Measurements from ENCODE around the gene REXO5.

REXO5 gene

GRCh38 chr16:20871258-20871657 lies 64.9 kb downstream of the REXO5 start:
- DNase-seq (ENCODE audit: low read depth), result no peak
- no peak for TF ChIP-seq CTCF (conservative IDR thresholded peaks at IDR 0.05; ENCODE audit: low read depth, low read length)
- H3K4me3 ChIP-seq (ENCODE audit: low read length), result no peak overlapping the region

GRCh38 chr16:20871941-20872815 lies 65.9 kb downstream of the REXO5 start:
- no peak for DNase-seq (ENCODE audit: low read depth)
- H3K4me3 ChIP-seq (ENCODE audit: low read length), result no peak overlapping the region

DNA sequence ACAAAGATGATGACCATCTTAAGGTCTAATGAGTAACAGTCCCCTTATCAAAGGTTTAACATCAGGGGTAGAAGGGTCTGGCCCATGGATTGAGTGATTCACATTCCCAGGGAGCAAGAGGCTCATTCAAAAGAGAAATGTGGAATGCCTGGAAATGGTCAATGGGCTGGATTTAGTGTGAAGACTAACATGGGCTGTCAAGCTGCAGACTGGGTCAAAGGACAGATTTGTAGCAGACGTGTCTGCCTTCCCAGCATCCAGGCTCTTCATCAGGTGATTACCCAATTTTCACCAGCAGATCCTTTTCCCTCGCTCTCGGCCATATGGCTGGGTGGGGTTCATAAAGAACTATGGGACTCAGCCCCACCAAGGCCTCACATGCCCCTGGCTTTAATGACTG lies 67.0 kb downstream of the REXO5 start:
- H3K4me3 ChIP-seq (ENCODE audit: low read length), result no peak overlapping the region
- DNase-seq (ENCODE audit: low read depth), result no peak
- TF ChIP-seq CTCF (conservative IDR thresholded peaks at IDR 0.05; ENCODE audit: low read depth, low read length), result no peak

More at GRCh38 chr16:20871941-20872815, 65.9 kb downstream of the REXO5 start:
- no peak for TF ChIP-seq CTCF (conservative IDR thresholded peaks at IDR 0.05; ENCODE audit: low read depth, low read length)

DNA sequence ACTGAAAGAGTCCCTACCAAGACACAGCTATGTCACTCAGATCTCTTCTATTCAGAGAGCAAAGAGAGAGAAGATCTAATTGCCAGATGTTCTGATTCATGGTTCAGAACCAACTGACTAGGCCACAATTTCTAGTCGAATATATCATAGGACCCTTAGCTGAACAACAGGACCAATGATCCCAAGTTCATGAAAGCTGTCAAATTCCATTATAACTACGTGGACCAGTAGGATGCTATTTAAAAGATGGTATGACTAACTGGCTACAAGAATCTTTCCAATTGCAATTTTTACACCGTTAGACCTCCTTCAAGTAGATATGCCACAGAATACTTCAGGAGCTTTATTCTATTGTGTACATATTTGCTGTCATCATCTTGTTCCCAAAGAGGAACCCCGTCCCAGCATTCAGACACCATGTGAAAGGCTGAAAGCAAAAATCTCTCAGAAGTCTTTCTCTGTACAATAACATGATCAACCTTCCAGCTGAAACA lies 67.8 kb downstream of the REXO5 start:
- no peak for DNase-seq (ENCODE audit: low read depth)
- TF ChIP-seq CTCF (conservative IDR thresholded peaks at IDR 0.05; ENCODE audit: low read depth, low read length), result no peak
- no peak overlapping the region for H3K4me3 ChIP-seq (ENCODE audit: low read length)

DNA sequence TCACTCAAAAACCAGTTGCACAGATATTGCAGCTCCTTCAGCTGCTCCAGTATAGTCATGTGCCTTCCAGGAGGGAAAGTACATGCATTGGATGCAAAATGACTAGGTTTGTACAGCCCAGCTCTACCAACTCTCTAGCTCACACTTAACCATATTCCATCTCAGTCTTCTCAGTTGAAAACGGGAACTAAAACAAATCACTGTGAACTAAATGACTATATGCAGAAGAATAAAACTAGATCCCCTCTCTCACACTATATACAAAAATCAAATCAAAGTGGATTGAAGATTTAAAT lies 69.0 kb downstream of the REXO5 start:
- no peak for TF ChIP-seq CTCF (conservative IDR thresholded peaks at IDR 0.05; ENCODE audit: low read depth, low read length)
- no peak overlapping the region for H3K4me3 ChIP-seq (ENCODE audit: low read length)
- no peak for DNase-seq (ENCODE audit: low read depth)

DNA sequence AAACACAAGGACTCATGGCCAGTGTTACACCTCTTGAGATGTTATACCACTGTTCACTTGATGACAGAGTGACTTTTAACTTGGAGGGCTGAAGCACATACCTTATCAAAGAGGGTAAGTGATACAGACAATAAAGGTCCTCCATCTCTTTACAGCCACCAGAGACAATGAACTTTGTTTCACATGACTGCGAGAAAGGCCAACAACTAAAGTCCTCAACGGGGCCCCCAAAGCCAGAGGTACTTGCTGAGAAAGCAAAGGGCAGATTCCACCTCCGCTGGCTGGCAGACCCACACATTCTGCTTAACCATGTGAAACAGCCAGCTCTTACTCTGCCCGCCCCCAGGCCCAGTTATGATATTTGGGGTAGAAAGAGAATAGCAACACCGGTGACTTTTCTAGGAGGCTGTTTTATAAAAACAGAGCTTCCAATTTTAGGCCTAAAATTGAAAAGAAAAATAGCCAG lies 72.4 kb downstream of the REXO5 start:
- no peak for DNase-seq (ENCODE audit: low read depth)
- no peak overlapping the region for H3K4me3 ChIP-seq (ENCODE audit: low read length)
- TF ChIP-seq CTCF (conservative IDR thresholded peaks at IDR 0.05; ENCODE audit: low read depth, low read length), result no peak

Measured in retinal pigment epithelial cell (primary cell).